GM06990 (cell line): ENCODE measurements around the gene SYT8.

Source experiments
- DNase-seq: peaks from one replicate; pipeline ENCODE4 v3.0.0-alpha.2; 2011; ENCODE audit not compliant: insufficient read length; ENCODE audit errors: extremely low read depth
- H3K27me3 ChIP-seq: replicated peaks from 2 replicates; pipeline ENCODE4 v1.6.0; 2011; ENCODE audit warnings: low read length; ENCODE audit not compliant: control insufficient read depth, insufficient read depth
- H3K36me3 ChIP-seq: 2 replicates; pipeline ENCODE4 v1.5.1; 2011; ENCODE audit warnings: low read length; ENCODE audit not compliant: control insufficient read depth, insufficient read depth
- H3K4me3 ChIP-seq: replicated peaks from 2 replicates; pipeline ENCODE4 v1.5.1; 2011; ENCODE audit warnings: low read depth, mild to moderate bottlenecking, control low read depth, low read length
- TF ChIP-seq, protein P1 (sequence below): IDR thresholded peaks from 2 replicates; pipeline ENCODE4 v1.5.1; 2011; ENCODE audit warnings: low read length, control low read depth, mild to moderate bottlenecking, inconsistent platforms; ENCODE audit not compliant: insufficient read depth, poor library complexity, severe bottlenecking

The SYT8 gene

DNA sequence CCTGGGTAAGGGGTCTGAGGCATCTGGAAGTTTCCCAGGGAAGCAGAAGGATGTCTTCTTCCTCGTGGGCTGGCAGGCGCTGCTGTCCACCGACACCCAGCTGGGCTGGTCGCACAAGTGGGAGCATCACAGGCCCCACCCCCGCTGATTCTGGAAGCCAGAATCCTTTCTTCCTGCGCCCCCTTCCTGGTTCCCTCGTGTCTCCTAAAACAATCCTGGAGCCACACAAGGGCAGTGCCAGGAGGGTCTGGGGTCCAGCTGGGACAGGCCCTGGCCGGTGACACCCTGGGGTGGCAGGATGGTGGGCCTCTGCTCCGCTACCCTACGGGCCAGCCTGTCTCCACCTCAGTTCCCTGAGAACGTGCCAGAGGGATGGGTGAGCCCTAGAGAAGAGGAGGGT is 22.3 kb downstream of the SYT8 start:
- Histone ChIP-seq H3K4me3 (no peak overlapping the region), H3K27me3 (no peaks in the 10 kb centered on the region), H3K36me3 (peaks cover 25% of the 10 kb centered on the region)
- no peak for DNase-seq
- TF ChIP-seq, protein P1, sequence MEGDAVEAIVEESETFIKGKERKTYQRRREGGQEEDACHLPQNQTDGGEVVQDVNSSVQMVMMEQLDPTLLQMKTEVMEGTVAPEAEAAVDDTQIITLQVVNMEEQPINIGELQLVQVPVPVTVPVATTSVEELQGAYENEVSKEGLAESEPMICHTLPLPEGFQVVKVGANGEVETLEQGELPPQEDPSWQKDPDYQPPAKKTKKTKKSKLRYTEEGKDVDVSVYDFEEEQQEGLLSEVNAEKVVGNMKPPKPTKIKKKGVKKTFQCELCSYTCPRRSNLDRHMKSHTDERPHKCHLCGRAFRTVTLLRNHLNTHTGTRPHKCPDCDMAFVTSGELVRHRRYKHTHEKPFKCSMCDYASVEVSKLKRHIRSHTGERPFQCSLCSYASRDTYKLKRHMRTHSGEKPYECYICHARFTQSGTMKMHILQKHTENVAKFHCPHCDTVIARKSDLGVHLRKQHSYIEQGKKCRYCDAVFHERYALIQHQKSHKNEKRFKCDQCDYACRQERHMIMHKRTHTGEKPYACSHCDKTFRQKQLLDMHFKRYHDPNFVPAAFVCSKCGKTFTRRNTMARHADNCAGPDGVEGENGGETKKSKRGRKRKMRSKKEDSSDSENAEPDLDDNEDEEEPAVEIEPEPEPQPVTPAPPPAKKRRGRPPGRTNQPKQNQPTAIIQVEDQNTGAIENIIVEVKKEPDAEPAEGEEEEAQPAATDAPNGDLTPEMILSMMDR: no peak

DNA sequence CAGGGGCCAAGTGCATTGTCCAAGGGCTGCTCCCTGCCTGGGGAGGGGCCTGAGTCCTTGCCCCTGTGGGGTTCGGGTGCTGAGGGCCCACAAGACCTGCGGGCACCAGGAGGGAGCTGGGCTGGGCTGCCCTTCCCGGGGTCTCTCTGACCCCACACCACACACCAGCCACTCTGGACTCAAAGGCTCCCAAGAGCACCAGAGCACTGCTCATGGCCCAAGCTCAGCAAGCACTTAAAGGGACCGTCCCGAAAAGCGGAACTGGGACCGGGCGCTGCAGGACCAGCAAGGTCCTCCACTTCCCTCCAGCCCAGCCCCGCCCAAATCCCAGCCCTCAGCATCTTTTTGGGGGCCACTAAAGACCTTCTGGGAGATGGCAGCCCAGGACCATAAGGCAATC is 23.4 kb downstream of the SYT8 start:
- Histone ChIP-seq H3K27me3 (no peaks in the 10 kb centered on the region), H3K36me3 (peaks cover 28% of the 10 kb centered on the region), H3K4me3 (no peak overlapping the region)
- TF ChIP-seq, protein P1: no peak
- no peak for DNase-seq

DNA sequence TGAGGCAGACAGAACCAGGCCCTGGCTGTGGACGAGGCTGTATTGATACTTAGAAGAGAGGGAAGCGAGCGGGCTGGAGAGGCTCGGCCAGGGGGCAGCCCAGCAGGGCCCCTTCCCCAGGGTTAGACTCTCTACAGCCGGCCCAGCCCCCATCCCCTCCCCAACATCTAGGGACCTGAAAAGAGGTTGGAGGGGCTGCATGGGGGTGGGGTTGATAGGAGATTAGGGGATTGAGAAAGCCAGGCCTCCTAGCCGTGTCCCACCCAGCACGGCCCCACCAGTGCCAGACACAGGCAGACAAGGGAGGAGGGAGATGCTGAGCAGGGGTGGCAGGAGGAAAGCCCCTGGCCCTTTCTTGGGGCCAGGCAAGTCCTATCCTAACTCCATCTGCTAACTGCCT is 23.8 kb downstream of the SYT8 start:
- Histone ChIP-seq H3K27me3 (no peaks in the 10 kb centered on the region), H3K4me3 (no peak overlapping the region), H3K36me3 (peaks cover 32% of the 10 kb centered on the region)
- DNase-seq: no peak
- TF ChIP-seq, protein P1: no peak

DNA sequence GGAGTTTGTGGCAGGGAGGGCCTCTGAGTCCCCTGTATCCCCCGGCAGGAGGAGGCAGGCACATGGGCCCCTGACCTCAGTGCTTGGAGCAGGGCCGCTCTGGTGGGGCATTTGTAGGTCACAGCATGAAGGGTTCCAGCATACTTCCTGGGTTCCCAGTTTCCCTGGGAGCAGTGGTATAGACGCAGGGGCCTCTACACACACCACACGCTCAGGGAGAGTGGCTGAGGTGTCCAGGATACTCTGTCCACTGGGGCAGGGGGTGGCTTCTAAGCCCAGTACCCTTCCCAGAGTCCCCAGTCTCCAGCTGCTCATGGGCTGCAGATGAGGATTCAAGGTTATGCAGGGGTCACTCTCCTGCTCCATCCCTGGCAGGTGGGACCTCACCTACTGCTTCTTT is 24.2 kb downstream of the SYT8 start:
- Histone ChIP-seq H3K27me3 (no peaks in the 10 kb centered on the region), H3K4me3 (no peak overlapping the region), H3K36me3 (peaks cover 34% of the 10 kb centered on the region)
- no peak for DNase-seq
- TF ChIP-seq, protein P1: no peak

DNA sequence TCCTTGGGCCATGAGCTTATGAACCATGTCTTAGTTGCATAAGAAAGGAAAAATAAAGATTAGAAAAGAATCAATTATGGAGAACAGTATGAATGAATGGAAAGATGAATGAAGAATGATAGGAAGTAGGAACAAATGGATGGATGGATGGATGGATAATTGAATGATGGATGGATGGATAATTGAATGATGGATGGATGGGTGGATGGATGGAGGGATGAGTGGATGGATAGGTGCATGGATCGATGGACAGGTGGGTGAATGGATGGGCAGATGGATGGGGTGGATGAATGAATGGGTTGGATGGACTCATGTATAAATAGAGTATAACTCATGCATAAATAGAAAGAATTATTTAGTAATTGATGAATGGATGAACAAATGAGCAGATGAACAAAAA is 25.3 kb downstream of the SYT8 start:
- TF ChIP-seq, protein P1: no peak
- no peaks in the 10 kb centered on the region for H3K27me3 ChIP-seq
- H3K4me3 ChIP-seq: no peak overlapping the region
- H3K36me3 ChIP-seq: peaks cover 35% of the 10 kb centered on the region
- DNase-seq: no peak
